Measurements from ENCODE around the gene ITGAD. TPM values are rescaled to one million over a fixed set of nuclear protein-coding genes. Genes with fewer than 3 reads are reported as not detected.

The ITGAD gene
- total and polyA plus RNA-seq, 2 of the 13 experiments (the other 11 are each of a cell fraction or from before 2014, with no cell fraction given): not detected

GRCh38 chr16:31361201-31362110 lies 31.7 kb upstream of the ITGAD start:
- Histone ChIP-seq H3K9ac (ENCODE audit: insufficient read depth, low read depth, low read length) (no peak overlapping the region), H3K9me3 (ENCODE audit: low read length) (no peaks in the 10 kb centered on the region), H3K27me3 (ENCODE audit: control insufficient read depth in 1 of 2, insufficient read depth in 2 of 2, low read length in 2 of 2) (peaks cover 2 to 36% of the 10 kb centered on the region in 2 experiments; a peak in 3 of 5 replicates), H3K4me3 (replicated peaks in 1 of 3; ENCODE audit: insufficient read depth in 1 of 3, low read depth in 2 of 3, low read length in 3 of 3) (no peak overlapping the region), H3K4me2 (ENCODE audit: low read depth, low read length) (no peak overlapping the region), H2AFZ (ENCODE audit: low read length) (no peak overlapping the region), H3K79me2 (ENCODE audit: insufficient read depth, low read length) (no peaks in the 10 kb centered on the region), H3K4me1 (ENCODE audit: insufficient read depth, low read length) (no peaks in the 10 kb centered on the region), H3K36me3 (replicated peaks in 1 of 2; ENCODE audit: control insufficient read depth in 1 of 2, insufficient read depth in 2 of 2, low read length in 2 of 2) (no peaks in the 10 kb centered on the region), H3K27ac (ENCODE audit: extremely low read length, insufficient read depth, low read length) (no peak overlapping the region), H4K20me1 (ENCODE audit: insufficient read depth, low read length) (no peaks in the 10 kb centered on the region; the same call in 1 of the 2 replicates)
- CTCF ChIA-PET (ENCODE audit: low intra/inter-chr PET ratio, low total read pairs): no interaction called here
- intact Hi-C loops (cut with micrococcal nuclease; ENCODE audit: unreplicated experiment) (no loop called here), in situ Hi-C loops (cut with HindIII; ENCODE audit: extremely low pct_ligation_motif_present, low pct_unique_long_range_greater_than_20kb) (no loop called here)
- no peak for DNase-seq (ENCODE audit: low spot score)
- POLR2A ChIA-PET: interaction anchor here (1.3 kb wide), 1 partner anchor 182 kb away, joined by 3 read pairs; the partner anchor contains the start of gene FUS
- BruUV-seq (replicated peaks): no TSS peak
- 15% methylated on average over 20 of the region's 28 CpGs for WGBS (ENCODE audit: low lambda C conversion rate)
- no peak for TF ChIP-seq E2F1 (CRISPR knock-in tag; IDR thresholded peaks at IDR 0.05)
- TF ChIP-seq ZNF850 (CRISPR knock-in tag; conservative IDR thresholded peaks at IDR 0.05): no peak
- no peak for TF ChIP-seq ZNF567 (CRISPR knock-in tag; IDR thresholded peaks at IDR 0.05; ENCODE audit: borderline replicate concordance)
- no peak for TF ChIP-seq ATF7 (IDR thresholded peaks at IDR 0.05)
- no peak for TF ChIP-seq ATF7 (CRISPR knock-in tag; IDR thresholded peaks at IDR 0.05)
- TF ChIP-seq DNMT1 (CRISPR knock-in tag; IDR thresholded peaks at IDR 0.05): no peak
- no peak for TF ChIP-seq RARG (CRISPR knock-in tag; IDR thresholded peaks at IDR 0.05; ENCODE audit: low read depth)
- FAIRE-seq: no peak
- ATAC-seq: no peak

Data from HepG2 (cell line).